GM23338 (cell line): ENCODE results near the gene REG1B. TPM values are rescaled to one million over a fixed set of nuclear protein-coding genes. Genes with fewer than 3 reads are reported as not detected.

Experiments used
- ATAC-seq: fragments of 200-7000 bp; cut with Tn5 transposase; 3 replicates; pipeline ENCODE4 v1.9.1; 2020
- DNase-seq: peaks from one replicate; pipeline ENCODE4 v3.0.0-alpha.2; 2015; ENCODE audit warnings: low spot score
- H2AFZ ChIP-seq: fragments of 200-600 bp; sonication (generic); 2 replicates; pipeline ENCODE4 v1.8.0; 2016; ENCODE audit warnings: antibody characterized with exemption, mild to moderate bottlenecking, moderate library complexity
- H3F3A ChIP-seq: fragments of 200-600 bp; sonication (generic); replicated peaks from 2 replicates; pipeline ENCODE4 v1.8.0; 2017; ENCODE audit warnings: antibody characterized with exemption, mixed run types, low read depth
- H3K27ac ChIP-seq: fragments of 200-600 bp; sonication (generic); 2 replicates; pipeline ENCODE4 v1.6.1; 2016; ENCODE audit warnings: low read depth
- H3K27me3 ChIP-seq: fragments of 200-600 bp; sonication (generic); 2 replicates; pipeline ENCODE4 v1.8.0; 2016; ENCODE audit warnings: mild to moderate bottlenecking, mixed run types, moderate library complexity; ENCODE audit not compliant: insufficient read depth
- H3K36me3 ChIP-seq: fragments of 200-600 bp; sonication (generic); 2 replicates; pipeline ENCODE4 v1.8.0; 2016; ENCODE audit warnings: mild to moderate bottlenecking; ENCODE audit not compliant: insufficient read depth
- H3K4me1 ChIP-seq: fragments of 200-600 bp; sonication (generic); 2 replicates; pipeline ENCODE4 v1.8.0; 2016; ENCODE audit warnings: mild to moderate bottlenecking, moderate library complexity; ENCODE audit not compliant: insufficient read depth
- H3K4me2 ChIP-seq: fragments of 200-600 bp; sonication (generic); 2 replicates; pipeline ENCODE4 v1.7.1; 2017; ENCODE audit warnings: mixed run types
- H3K4me3 ChIP-seq: fragments of 200-600 bp; sonication (generic); 2 replicates; pipeline ENCODE4 v1.6.1; 2016; ENCODE audit warnings: mixed run types
- H3K79me2 ChIP-seq: fragments of 200-600 bp; sonication (generic); replicated peaks from 2 replicates; pipeline ENCODE4 v1.8.0; 2017; ENCODE audit warnings: mild to moderate bottlenecking; ENCODE audit not compliant: insufficient read depth
- H3K9me2 ChIP-seq: fragments of 200-600 bp; sonication (generic); 2 replicates; pipeline ENCODE4 v1.8.0; 2017; ENCODE audit not compliant: insufficient read depth
- H4K20me1 ChIP-seq: fragments of 200-600 bp; sonication (generic); replicated peaks from 2 replicates; pipeline ENCODE4 v1.8.0; 2017; ENCODE audit warnings: mild to moderate bottlenecking; ENCODE audit not compliant: insufficient read depth
- H3K27ac Mint-ChIP-seq: 2 replicates; pipeline ENCODE4 v1.8.0; 2020; ENCODE audit warnings: inconsistent platforms, mild to moderate bottlenecking, moderate library complexity, mixed read lengths
- H3K27me3 Mint-ChIP-seq: 3 replicates; pipeline ENCODE4 v1.8.0; 2022; ENCODE audit warnings: low read depth, mild to moderate bottlenecking, moderate library complexity, mixed read lengths, inconsistent platforms; ENCODE audit not compliant: insufficient read depth, poor library complexity
- H3K36me3 Mint-ChIP-seq: 3 replicates; pipeline ENCODE4 v1.8.0; 2021; ENCODE audit warnings: low read depth, mild to moderate bottlenecking, inconsistent platforms, moderate library complexity, mixed read lengths
- H3K4me1 Mint-ChIP-seq: 3 replicates; pipeline ENCODE4 v1.8.0; 2020; ENCODE audit warnings: mild to moderate bottlenecking, inconsistent platforms, mixed read lengths
- H3K4me3 Mint-ChIP-seq: 3 replicates; pipeline ENCODE4 v1.8.0; 2021; ENCODE audit warnings: moderate library complexity, mild to moderate bottlenecking, inconsistent platforms, mixed read lengths
- H3K9me3 Mint-ChIP-seq: 3 replicates; pipeline ENCODE4 v1.8.0; 2020; ENCODE audit warnings: moderate library complexity, mild to moderate bottlenecking, inconsistent platforms, mixed read lengths
- CTCF ChIP-seq, 2 experiments: fragments of 200-600 bp in 1 of 2; sonication (generic) in 1 of 2; conservative IDR thresholded peaks; 2 replicates each; pipeline versions ENCODE4 v1.5.1 to v1.6.1; 2016 to 2017; ENCODE audit warnings: antibody characterized with exemption in 2 of 2, low read depth in 2 of 2, mild to moderate bottlenecking in 2 of 2, moderate library complexity in 1 of 2
- NANOG ChIP-seq: IDR thresholded peaks from 2 replicates; pipeline ENCODE4 v1.6.1; 2016; ENCODE audit warnings: antibody characterized with exemption, borderline replicate concordance
- polyA plus RNA-seq: library from polyadenylated mRNA; unstranded; fragments of >200 nt; fragmentation: Nextera tagmentation; extraction: Ambion mirVana; gene quantifications from 2 replicates; pipeline ENCODE4 v1.2.1, GENCODE V29; 2016
- total RNA-seq: library from RNA; depleted of rRNA; stranded (reverse); fragments of >200 nt; shearing (Covaris generic); gene quantifications from 2 replicates; pipeline ENCODE4 v1.2.3, GENCODE V29; 2014
- TF ChIP-seq, protein P1 (sequence below): fragments of 250-450 bp; sonication (Bioruptor Pico); IDR thresholded peaks from 2 replicates; pipeline ENCODE4 v1.5.0; 2020; ENCODE audit warnings: mild to moderate bottlenecking, moderate library complexity

The REG1B gene
- total and polyA plus RNA-seq, 2 experiments from 2014 or later = not detected

DNA sequence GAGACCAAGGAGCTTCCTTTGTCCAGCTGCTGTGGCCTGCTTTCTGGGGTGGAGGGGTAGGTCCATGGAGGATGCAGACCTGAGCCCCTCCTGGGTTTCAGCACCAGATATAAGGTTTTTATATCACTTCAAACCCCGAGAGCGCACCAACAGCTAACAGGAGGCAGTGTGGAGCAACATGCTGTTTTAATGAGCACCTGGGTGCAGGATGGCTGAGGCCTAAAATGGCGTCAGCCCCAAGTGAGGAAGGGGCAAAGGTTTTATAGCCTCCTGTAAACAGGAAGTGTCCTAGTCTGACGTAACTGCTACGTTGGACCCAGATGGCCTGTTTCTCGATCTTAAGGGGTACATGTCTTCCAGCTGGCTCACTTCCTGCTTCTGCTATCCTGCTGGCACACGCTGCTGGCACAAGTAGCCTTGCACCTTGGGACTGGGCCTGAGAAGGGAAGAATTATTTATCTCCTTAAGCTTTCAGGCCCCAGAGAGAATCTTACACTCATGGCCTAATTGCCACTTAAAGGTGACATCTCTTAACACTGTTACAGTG is 11.4 kb upstream of the REG1B start:
- Histone ChIP-seq H4K20me1 (no peaks in the 10 kb centered on the region), H3K4me3 (no peak overlapping the region), H3K27me3 (no peaks in the 10 kb centered on the region), H3K27ac (no peak overlapping the region), H3K4me2 (no peak overlapping the region), H3K79me2 (no peaks in the 10 kb centered on the region), H3K36me3 (no peaks in the 10 kb centered on the region), H3K4me1 (no peaks in the 10 kb centered on the region), H2AFZ (peak overlapping the region; percentile 84; the same call in 1 of the 2 replicates), H3F3A (no peaks in the 10 kb centered on the region), H3K9me2 (0 out of 2 replicates have a peak, but pooled peaks cover 5% of the 10 kb centered on the region)
- H3K9me3 Mint-ChIP-seq = peaks cover 13% of the 10 kb centered on the region
- H3K27me3 Mint-ChIP-seq = peaks cover 3% of the 10 kb centered on the region
- TF ChIP-seq NANOG (no peak), CTCF (conservative IDR thresholded peaks at IDR 0.05; ENCODE audit: low read depth in 2 of 2) (0 out of 4 replicates have a peak, but pooled peaks of 1 of the 2 experiments have one; percentile 5)
- ATAC-seq = no peak
- no peak for DNase-seq
- no peaks in the 10 kb centered on the region for H3K4me1 Mint-ChIP-seq
- no peak overlapping the region for H3K27ac Mint-ChIP-seq
- no peak overlapping the region for H3K4me3 Mint-ChIP-seq
- peaks cover 8% of the 10 kb centered on the region; the same call in 2 of the 3 replicates for H3K36me3 Mint-ChIP-seq

GRCh38 chr2:79097843-79098242 is 10.1 kb upstream of the REG1B start:
- Mint-ChIP-seq H3K4me3 (no peak overlapping the region), H3K4me1 (no peaks in the 10 kb centered on the region), H3K9me3 (peaks cover 13% of the 10 kb centered on the region), H3K36me3 (peaks cover 8% of the 10 kb centered on the region; the same call in 2 of the 3 replicates), H3K27me3 (peaks cover 3% of the 10 kb centered on the region), H3K27ac (no peak overlapping the region)
- Histone ChIP-seq H3K4me2 (no peak overlapping the region), H3K9me2 (0 out of 2 replicates have a peak, but pooled peaks cover 5% of the 10 kb centered on the region), H3K27ac (no peak overlapping the region), H3K79me2 (no peaks in the 10 kb centered on the region), H3K27me3 (no peaks in the 10 kb centered on the region), H3F3A (no peaks in the 10 kb centered on the region), H2AFZ (no peak overlapping the region), H3K4me3 (no peak overlapping the region), H4K20me1 (no peaks in the 10 kb centered on the region), H3K4me1 (no peaks in the 10 kb centered on the region), H3K36me3 (no peaks in the 10 kb centered on the region)
- TF ChIP-seq CTCF (conservative IDR thresholded peaks at IDR 0.05; ENCODE audit: low read depth in 2 of 2) = peak; percentile 35 to 53; a peak in 3 of 4 replicates
- TF ChIP-seq, protein P1, sequence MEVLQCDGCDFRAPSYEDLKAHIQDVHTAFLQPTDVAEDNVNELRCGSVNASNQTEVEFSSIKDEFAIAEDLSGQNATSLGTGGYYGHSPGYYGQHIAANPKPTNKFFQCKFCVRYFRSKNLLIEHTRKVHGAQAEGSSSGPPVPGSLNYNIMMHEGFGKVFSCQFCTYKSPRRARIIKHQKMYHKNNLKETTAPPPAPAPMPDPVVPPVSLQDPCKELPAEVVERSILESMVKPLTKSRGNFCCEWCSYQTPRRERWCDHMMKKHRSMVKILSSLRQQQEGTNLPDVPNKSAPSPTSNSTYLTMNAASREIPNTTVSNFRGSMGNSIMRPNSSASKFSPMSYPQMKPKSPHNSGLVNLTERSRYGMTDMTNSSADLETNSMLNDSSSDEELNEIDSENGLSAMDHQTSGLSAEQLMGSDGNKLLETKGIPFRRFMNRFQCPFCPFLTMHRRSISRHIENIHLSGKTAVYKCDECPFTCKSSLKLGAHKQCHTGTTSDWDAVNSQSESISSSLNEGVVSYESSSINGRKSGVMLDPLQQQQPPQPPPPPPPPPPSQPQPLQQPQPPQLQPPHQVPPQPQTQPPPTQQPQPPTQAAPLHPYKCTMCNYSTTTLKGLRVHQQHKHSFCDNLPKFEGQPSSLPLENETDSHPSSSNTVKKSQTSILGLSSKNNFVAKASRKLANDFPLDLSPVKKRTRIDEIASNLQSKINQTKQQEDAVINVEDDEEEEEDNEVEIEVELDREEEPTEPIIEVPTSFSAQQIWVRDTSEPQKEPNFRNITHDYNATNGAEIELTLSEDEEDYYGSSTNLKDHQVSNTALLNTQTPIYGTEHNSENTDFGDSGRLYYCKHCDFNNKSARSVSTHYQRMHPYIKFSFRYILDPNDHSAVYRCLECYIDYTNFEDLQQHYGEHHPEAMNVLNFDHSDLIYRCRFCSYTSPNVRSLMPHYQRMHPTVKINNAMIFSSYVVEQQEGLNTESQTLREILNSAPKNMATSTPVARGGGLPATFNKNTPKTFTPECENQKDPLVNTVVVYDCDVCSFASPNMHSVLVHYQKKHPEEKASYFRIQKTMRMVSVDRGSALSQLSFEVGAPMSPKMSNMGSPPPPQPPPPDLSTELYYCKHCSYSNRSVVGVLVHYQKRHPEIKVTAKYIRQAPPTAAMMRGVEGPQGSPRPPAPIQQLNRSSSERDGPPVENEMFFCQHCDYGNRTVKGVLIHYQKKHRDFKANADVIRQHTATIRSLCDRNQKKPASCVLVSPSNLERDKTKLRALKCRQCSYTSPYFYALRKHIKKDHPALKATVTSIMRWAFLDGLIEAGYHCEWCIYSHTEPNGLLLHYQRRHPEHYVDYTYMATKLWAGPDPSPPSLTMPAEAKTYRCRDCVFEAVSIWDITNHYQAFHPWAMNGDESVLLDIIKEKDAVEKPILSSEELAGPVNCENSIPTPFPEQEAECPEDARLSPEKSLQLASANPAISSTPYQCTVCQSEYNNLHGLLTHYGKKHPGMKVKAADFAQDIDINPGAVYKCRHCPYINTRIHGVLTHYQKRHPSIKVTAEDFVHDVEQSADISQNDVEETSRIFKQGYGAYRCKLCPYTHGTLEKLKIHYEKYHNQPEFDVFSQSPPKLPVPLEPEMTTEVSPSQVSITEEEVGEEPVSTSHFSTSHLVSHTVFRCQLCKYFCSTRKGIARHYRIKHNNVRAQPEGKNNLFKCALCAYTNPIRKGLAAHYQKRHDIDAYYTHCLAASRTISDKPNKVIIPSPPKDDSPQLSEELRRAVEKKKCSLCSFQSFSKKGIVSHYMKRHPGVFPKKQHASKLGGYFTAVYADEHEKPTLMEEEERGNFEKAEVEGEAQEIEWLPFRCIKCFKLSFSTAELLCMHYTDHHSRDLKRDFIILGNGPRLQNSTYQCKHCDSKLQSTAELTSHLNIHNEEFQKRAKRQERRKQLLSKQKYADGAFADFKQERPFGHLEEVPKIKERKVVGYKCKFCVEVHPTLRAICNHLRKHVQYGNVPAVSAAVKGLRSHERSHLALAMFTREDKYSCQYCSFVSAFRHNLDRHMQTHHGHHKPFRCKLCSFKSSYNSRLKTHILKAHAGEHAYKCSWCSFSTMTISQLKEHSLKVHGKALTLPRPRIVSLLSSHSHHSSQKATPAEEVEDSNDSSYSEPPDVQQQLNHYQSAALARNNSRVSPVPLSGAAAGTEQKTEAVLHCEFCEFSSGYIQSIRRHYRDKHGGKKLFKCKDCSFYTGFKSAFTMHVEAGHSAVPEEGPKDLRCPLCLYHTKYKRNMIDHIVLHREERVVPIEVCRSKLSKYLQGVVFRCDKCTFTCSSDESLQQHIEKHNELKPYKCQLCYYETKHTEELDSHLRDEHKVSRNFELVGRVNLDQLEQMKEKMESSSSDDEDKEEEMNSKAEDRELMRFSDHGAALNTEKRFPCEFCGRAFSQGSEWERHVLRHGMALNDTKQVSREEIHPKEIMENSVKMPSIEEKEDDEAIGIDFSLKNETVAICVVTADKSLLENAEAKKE (CRISPR knock-in tag) = no peak
- DNase-seq = peak; percentile 5
- ATAC-seq = no peak
